Measurements from ENCODE around the gene SCRN2.

SCRN2 gene

GRCh38 chr17:47850692-47851573, 9.9 kb upstream of the SCRN2 start, which contains the start of gene SP6:
SP6 (minus strand) TSS chr17:47851163; CDS start chr17:47848429, 2,734 bp downstream.
- TF ChIP-seq, protein P1, sequence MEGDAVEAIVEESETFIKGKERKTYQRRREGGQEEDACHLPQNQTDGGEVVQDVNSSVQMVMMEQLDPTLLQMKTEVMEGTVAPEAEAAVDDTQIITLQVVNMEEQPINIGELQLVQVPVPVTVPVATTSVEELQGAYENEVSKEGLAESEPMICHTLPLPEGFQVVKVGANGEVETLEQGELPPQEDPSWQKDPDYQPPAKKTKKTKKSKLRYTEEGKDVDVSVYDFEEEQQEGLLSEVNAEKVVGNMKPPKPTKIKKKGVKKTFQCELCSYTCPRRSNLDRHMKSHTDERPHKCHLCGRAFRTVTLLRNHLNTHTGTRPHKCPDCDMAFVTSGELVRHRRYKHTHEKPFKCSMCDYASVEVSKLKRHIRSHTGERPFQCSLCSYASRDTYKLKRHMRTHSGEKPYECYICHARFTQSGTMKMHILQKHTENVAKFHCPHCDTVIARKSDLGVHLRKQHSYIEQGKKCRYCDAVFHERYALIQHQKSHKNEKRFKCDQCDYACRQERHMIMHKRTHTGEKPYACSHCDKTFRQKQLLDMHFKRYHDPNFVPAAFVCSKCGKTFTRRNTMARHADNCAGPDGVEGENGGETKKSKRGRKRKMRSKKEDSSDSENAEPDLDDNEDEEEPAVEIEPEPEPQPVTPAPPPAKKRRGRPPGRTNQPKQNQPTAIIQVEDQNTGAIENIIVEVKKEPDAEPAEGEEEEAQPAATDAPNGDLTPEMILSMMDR (conservative IDR thresholded peaks at IDR 0.05; ENCODE audit: low read length), result no peak
- DNase-seq (ENCODE audit: low read depth), result peak; percentile 53
- peak within 1 kb of the TSS; percentile 40 for H3K4me3 ChIP-seq (ENCODE audit: low read length)

GRCh38 chr17:47850373-47850691, 9.3 kb upstream of the SCRN2 start:
- TF ChIP-seq, protein P1 (conservative IDR thresholded peaks at IDR 0.05; ENCODE audit: low read length), result no peak
- DNase-seq (ENCODE audit: low read depth), result no peak
- peak overlapping the region; percentile 40 for H3K4me3 ChIP-seq (ENCODE audit: low read length)

- DNase-seq (ENCODE audit: low read depth), result no peak
- TF ChIP-seq, protein P1 (conservative IDR thresholded peaks at IDR 0.05; ENCODE audit: low read length), result no peak
- H3K4me3 ChIP-seq (ENCODE audit: low read length), result no peak overlapping the region
These were observed 7.1 kb upstream of the SCRN2 start for GRCh38 chr17:47848198-47848513.

- DNase-seq (ENCODE audit: low read depth), result no peak
- H3K4me3 ChIP-seq (ENCODE audit: low read length), result no peak overlapping the region
- TF ChIP-seq, protein P1 (conservative IDR thresholded peaks at IDR 0.05; ENCODE audit: low read length), result peak; percentile 34
These were observed 6.5 kb upstream of the SCRN2 start for GRCh38 chr17:47847341-47848197.

DNA sequence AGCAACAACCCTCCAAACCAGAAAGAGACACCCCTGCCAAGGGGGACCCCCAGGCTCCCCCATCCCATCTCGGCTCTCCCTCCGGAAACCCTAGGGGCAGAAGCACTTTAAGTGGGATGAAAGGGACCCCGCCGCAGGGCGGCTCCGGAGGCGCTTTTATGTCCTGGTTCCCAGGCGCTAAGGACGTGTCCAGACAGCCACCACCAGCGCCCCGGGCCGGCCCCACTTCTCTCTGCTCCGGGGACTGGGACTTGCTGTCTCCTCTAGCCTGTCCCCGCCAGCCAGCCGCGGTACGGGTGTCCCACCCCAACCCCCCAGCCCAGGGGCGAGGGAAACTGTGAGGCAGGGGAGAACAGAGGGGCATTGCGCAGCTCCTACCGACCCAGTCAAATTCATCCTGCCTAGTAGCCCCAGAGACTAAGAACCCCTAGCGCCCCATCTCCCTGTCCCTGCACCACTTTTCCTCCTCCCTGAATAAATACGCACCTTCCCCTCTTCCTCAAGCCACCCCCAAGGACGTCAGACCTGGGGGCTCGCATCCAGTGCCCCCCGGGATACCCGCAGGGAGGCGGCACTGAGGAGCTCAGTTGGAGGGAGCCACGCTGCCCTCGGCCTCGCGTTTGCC, 5.8 kb upstream of the SCRN2 start:
- TF ChIP-seq, protein P1 (conservative IDR thresholded peaks at IDR 0.05; ENCODE audit: low read length), result no peak
- H3K4me3 ChIP-seq (ENCODE audit: low read length), result no peak overlapping the region
- DNase-seq (ENCODE audit: low read depth), result no peak

- no peak for DNase-seq (ENCODE audit: low read depth)
- TF ChIP-seq, protein P1 (conservative IDR thresholded peaks at IDR 0.05; ENCODE audit: low read length), result no peak
- no peak overlapping the region for H3K4me3 ChIP-seq (ENCODE audit: low read length)
These were observed 4.6 kb upstream of the SCRN2 start for GRCh38 chr17:47845716-47846075.

All from AG10803 (cell line).